ENCODE data around the gene HERPUD1.
"Not testable (repeated sequence)": the region's sequence is repeated elsewhere in the genome, so short reads cannot be mapped to it uniquely, and the experiment has no call there.

Gene HERPUD1

DNA sequence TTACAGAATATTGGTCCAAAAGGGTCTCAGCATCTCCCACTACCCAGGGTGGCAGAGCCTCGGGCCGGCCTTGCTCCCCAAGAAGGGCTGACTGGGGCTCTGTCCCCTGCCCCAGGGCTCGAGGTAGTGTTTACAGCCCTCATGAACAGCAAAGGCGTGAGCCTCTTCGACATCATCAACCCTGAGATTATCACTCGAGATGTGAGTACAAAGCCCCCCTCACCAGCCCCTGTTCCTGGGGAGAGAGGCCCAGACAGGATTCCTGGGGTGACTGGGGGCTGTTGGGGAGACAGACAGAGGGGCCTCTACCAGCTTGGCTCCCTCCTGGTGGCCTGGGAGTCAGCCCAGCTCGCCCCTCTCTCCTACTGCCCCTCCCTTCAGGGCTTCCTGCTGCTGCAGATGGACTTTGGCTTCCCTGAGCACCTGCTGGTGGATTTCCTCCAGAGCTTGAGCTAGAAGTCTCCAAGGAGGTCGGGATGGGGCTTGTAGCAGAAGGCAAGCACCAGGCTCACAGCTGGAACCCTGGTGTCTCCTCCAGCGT is 51.3 kb downstream of the HERPUD1 start:
- no peak for DNase-seq

- DNase-seq = no peak
Observed at GRCh38 chr16:56984639-56985038, 52.7 kb downstream of the HERPUD1 start.

DNA sequence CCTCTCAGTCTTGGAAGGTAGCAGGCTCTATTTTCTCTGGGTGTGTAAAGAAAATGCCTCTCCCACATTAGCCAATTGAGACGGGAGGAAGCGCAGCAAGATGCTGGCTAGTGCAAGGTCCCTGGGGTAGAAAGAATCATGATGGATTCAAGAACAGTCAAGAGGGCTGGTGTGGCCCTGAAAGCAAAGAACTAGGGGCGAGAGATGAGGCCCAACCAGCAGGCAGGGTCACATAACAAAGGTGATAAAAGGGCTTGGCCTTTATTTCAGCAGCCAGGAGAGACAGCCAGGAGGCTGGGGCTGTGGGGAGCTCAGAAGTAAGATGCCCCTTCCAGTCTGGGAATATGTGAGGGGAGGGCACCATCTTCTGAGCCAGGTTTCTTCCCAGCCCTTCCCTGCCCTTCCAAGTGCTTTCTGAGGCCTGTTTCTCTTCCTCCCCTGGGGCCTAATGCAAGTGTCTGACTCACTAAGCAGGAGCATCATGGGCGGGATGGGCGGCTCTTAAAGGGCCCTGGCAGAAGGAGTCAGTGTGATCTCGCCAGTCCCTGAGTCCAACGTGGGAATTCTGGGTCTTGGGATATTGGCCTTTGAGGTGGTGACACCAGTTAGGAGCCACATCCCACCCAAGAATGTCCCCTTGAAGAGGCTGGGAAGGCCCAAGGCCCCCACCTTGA is 53.5 kb downstream of the HERPUD1 start:
- no peak for DNase-seq

DNA sequence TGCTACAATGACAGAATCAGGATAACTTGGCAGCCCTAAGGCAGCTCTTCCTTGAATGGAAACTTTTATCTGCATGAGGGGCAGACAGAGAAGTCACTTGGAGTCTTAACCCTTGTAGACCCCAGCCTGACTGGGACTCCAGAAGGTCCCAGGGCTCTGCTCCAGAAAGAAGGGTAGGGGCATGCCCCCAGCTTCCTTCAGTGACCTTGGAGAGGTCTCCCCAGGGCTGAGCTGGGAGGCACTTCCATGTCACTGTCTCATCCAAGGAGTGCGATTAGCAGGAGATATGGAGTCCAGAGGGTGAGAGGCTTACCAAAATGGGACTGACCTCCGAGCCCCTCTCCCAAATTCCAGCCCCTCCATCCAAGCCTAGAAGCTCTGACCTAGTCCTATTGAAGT is 54.0 kb downstream of the HERPUD1 start:
- no peak for DNase-seq

GRCh38 chr16:56986361-56986760 is 54.4 kb downstream of the HERPUD1 start:
- no peak for DNase-seq

DNA sequence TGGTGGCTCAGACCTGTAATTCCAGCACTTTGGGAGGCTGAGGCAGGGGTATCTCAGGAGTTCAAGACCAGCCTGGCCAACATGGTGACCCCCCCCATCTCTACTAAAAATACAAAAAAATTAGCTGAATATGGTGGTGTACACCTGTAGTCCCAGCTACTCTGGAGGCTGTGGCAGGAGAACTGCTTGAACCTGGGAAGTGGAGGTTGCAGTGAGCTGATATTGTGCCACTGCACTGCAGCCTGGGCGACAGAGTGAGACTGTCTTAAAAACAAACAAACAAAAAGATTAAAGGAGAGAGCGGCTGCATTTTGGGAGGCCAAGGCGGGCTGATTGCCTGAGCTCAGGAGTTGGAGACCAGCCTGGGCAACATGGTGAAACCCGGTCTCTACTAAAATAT is 55.0 kb downstream of the HERPUD1 start:
- DNase-seq = not testable (repeated sequence)

DNA sequence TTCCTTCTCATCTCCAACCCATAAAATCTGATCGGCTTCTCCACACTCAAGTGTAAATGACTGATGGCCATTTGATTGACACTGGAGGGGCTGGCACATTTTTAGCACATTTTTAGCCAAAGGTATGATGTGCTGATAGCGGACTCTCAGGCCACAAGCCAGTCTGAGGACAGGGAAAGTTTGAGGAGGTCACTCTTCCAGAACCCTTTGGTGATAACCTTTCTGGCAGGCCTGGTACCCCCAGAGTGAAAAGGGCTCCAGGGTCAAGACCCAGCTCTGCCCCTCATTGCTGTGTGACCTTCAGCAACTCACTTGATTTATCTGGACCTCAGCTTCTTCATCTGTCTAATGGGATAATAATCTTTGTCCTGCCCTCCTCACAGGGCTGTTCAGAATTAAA is 55.8 kb downstream of the HERPUD1 start:
- no peak for DNase-seq

DNA sequence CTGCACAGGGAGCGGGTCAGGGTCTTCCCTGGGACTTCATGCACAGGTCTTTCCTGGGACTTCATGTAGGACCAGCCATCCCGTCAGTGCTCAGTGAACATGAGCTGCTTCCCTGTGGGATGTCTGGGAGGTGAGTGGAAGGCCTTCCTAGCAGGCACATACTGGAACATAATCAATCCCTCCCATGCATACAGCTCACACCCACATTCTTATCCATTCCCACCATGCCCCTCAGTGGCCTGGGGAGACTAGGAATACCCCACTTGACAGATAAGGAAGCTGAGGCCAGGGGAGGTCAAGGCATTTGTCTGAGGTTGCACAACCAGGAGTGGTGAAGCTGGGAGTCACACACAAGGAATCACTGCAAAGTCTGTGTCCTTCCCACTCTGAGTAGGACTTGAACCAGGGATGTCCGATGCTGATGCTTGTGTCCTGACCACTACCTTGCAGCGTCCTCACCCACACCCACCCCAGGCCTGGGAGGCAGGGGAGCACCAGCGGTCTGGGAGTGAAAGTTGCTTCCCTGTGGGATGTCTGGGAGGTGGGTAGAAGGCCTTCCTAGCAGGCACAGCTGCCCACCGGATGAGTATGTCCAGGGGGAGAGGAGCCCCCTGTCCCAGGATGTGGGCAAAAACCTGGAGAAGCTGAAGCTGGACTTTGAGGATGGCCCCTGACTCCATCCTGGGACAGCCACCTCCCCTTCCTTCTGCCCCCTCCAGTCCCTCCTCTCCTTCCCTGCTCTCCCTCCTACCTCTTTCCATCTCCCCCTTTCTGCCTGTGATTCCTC is 56.4 kb downstream of the HERPUD1 start:
- no peak for DNase-seq

DNA sequence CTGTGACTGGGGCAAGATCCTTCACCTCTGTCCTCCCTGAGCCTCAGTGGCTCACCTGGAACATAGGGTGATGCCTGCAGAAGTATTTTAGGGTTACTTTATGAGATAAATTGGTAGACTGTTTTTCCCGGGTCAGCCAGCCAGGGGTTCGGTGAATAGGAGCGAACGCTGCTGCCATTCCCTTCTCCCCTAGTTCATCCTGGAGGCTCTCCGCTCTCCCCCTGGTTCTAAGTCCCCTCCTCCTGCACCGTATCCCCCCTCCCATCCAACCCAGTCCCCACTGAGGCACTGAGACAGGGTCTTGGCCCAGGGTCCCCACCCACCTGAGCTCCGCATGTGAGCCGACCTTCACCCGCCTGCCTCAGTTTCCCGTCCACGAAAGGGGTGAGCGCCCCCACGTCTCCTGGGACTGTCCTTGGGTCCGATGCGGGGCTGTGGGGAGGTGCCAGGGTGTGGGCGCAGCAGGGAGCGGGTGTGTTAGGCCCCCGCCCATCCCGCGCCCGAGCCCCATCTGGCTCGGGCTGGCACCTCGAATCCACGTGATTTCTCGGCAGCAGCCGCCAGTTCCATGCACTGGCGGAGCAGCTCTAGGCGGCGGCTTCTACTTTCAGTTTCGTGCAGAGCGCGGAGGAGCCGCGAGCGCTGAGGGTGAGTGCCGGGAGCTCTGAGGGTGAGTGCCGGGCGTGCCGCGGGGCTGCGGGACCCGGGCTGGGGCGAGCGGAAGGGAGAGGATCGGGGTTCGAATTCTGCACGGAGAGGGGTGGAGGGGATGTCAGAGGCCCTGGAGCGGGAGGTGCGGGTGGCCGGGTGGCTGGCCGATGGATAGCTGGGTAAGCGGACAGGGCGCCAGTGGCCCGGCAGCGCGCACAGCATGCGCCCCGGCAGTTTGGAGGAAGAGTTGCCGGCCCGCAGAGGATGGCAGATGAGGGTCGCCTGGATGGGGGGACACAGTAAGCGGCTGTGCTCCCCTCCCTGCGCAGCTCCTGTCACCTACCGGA is 57.3 kb downstream of the HERPUD1 start, which contains the start of gene NLRC5:
Gene NLRC5 (plus strand): TSS at position 610 of the 998 bp plus-strand sequence. CDS start 31,156 bp downstream, outside the sequence.
- DNase-seq = peak; percentile 94

DNA sequence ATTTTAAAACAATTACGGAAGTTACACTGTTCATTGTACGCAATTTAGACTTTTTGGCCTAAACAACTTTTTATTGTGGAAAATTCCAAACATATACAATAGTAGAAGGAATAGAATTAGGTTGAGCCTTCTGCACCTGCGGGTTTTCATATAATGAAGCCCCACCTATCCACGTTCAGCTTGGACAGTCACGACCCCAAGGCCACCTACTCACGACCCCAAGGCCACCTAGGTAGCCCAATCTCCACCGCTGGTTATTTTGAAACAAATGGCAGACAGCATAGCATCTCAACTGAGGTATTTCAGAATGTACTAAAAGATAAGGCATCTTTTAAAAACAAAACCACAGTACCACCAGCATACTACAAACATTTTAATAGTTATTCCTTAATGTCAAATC is 58.0 kb downstream of the HERPUD1 start:
- no peak for DNase-seq

- no peak for DNase-seq
Observed at GRCh38 chr16:56990407-56991286, 58.7 kb downstream of the HERPUD1 start.

DNA sequence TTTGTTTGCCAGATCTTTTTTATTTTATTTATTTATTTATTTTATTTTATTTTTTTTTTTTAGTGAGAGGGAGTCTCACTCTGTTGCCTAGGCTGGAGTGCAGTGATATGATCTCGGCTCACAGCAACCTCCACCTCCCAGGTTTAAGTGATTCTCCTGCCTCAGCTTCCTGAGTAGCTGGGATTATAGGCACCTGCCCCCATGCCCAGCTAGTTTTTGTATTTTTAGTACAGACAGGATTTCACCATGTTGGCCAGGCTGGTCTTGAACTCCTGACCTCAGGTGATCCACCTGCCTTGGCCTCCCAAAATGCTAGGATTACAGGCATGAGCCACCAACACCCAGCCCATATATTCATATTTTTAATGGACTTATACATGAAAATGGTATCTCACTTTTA is 60.5 kb downstream of the HERPUD1 start:
- DNase-seq = not testable (repeated sequence)

- no peak for DNase-seq
Observed at GRCh38 chr16:56993204-56993603, 61.3 kb downstream of the HERPUD1 start.

DNA sequence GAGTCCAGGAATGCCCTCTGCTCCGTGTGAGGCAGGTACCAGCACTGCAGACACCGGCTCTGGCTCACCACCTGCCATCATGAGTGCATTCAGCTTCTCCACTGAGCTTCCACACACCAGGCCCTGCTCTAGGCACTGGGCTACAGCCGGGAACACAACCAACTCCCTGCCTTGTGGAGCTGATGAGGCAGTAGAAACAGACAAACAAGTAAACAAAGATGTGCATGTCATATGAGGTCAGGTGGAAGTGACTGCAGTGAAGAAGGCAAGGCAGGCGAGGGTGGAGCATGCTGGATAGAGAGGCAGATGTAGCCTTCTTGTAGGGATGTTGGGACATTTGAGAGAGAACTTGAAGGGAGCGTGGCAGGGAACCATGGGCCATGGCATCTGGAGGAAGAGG is 62.4 kb downstream of the HERPUD1 start:
- DNase-seq = no peak
